Left colon (tissue), 2 donors: Measurements from ENCODE around the gene SPINT2. TPM values are rescaled to one million over a fixed set of nuclear protein-coding genes. Genes with fewer than 3 reads are reported as not detected.

Experiments used
- ATAC-seq: fragments of 200-7000 bp; cut with Tn5 transposase; one replicate; pipeline ENCODE4 v1.9.1; 2020; ENCODE audit warnings: mild to moderate bottlenecking, moderate library complexity
- DNase-seq, 2 donors: peaks; one replicate each; pipeline ENCODE4 v3.0.0-alpha.2; 2020
- intact Hi-C, 2 donors: fragments of 100-400 bp; cut with DNase I in 1 of 2; cut with micrococcal nuclease in 1 of 2; formaldehyde crosslinking; loops; one replicate each; pipeline versions ENCODE4 v1.11.2 to v1.14.0; 2022; cut with DNase I, micrococcal nuclease
- total RNA-seq, 2 donors: library from RNA; stranded (reverse); fragmentation: NEBNext Ultra II Directional; extraction: Animal tissue kit (Norgen Biotek cat#: 25700); gene quantifications; one replicate each; pipeline ENCODE4 v1.2.1, GENCODE V29; 2021
- donor health status: DM: no; HTN: no; CAD: no.
- donor health status: DM: yes; HTN: yes; CAD: no.

The SPINT2 gene
- total RNA-seq, 2 donors from 2014 or later, result 852 to 964 TPM

- DNase-seq (no peak), ATAC-seq (no peak)
- intact Hi-C loops, result no loop called here
Observed at GRCh38 chr19:38281811-38282566, 17.6 kb downstream of the SPINT2 start.

GRCh38 chr19:38283271-38283670, 18.9 kb downstream of the SPINT2 start:
- intact Hi-C loops, result no loop called here
- ATAC-seq (no peak), DNase-seq (no peak)

- ATAC-seq (no peak), DNase-seq (no peak)
- intact Hi-C loops, result no loop called here
Observed at GRCh38 chr19:38284422-38284821, 20.0 kb downstream of the SPINT2 start.

GRCh38 chr19:38285567-38285966, 21.2 kb downstream of the SPINT2 start:
- ATAC-seq, result no peak
- intact Hi-C loops, result no loop called here
- DNase-seq, result no peak

- intact Hi-C loops, result no loop called here
- DNase-seq (no peak), ATAC-seq (no peak)
Observed at GRCh38 chr19:38287604-38288003, 23.2 kb downstream of the SPINT2 start.

GRCh38 chr19:38288123-38288855, 23.9 kb downstream of the SPINT2 start:
- no peak for ATAC-seq
- intact Hi-C loops, result no loop called here
- no peak for DNase-seq

- DNase-seq (no peak), ATAC-seq (no peak)
- intact Hi-C loops, result no loop called here
Observed at GRCh38 chr19:38289955-38290354, 25.6 kb downstream of the SPINT2 start.

GRCh38 chr19:38290631-38291147, 26.3 kb downstream of the SPINT2 start:
- intact Hi-C loops, result no loop called here
- peak; percentile 8 for ATAC-seq
- DNase-seq, result no peak

GRCh38 chr19:38291855-38292254, 27.5 kb downstream of the SPINT2 start:
- ATAC-seq, result no peak
- DNase-seq, result no peak
- intact Hi-C loops, result no loop called here

- DNase-seq (no peak), ATAC-seq (no peak)
- intact Hi-C loops, result no loop called here
Observed at GRCh38 chr19:38293281-38293680, 28.9 kb downstream of the SPINT2 start.

- intact Hi-C loops, result no loop called here
- ATAC-seq, result no peak
- no peak for DNase-seq
Observed at GRCh38 chr19:38294090-38294489, 29.7 kb downstream of the SPINT2 start.

GRCh38 chr19:38298821-38299680, 34.7 kb downstream of the SPINT2 start:
- intact Hi-C loops, result no loop called here
- no peak for ATAC-seq

GRCh38 chr19:38303517-38304351, 39.4 kb downstream of the SPINT2 start, which contains the start of gene C19orf33:
TSS of gene C19orf33 (plus strand) at chr19:38304251. CDS start at chr19:38304262, 11 bp downstream.
- ATAC-seq (peak; percentile 73), DNase-seq (peak; percentile 88 to 95)
- intact Hi-C loops, result no loop called here

More at GRCh38 chr19:38298821-38299680, 34.7 kb downstream of the SPINT2 start:
- DNase-seq, result no peak

- ATAC-seq (peak; percentile 27), DNase-seq (peak in 1 of 2 donors; percentile 53)
- intact Hi-C loops, result no loop called here
Observed at GRCh38 chr19:38304352-38304865, 40.0 kb downstream of the SPINT2 start.

- intact Hi-C loops, result no loop called here
- peak; percentile 69 for ATAC-seq
- peak; percentile 94 to 95 for DNase-seq
Observed at GRCh38 chr19:38304866-38305429, 40.6 kb downstream of the SPINT2 start.

GRCh38 chr19:38306236-38306635, 41.9 kb downstream of the SPINT2 start:
- no peak for DNase-seq
- no peak for ATAC-seq
- intact Hi-C loops, result no loop called here

GRCh38 chr19:38307076-38307475, 42.7 kb downstream of the SPINT2 start:
- intact Hi-C loops, result no loop called here
- no peak for ATAC-seq
- DNase-seq, result no peak

GRCh38 chr19:38307597-38307996, 43.2 kb downstream of the SPINT2 start:
- DNase-seq (no peak), ATAC-seq (no peak)
- intact Hi-C loops, result no loop called here
